ENCODE measurements around the gene SASH1. TPM values are rescaled to one million over a fixed set of nuclear protein-coding genes. Genes with fewer than 3 reads are reported as not detected.

Gene SASH1
- 71.7 and 118 TPM in 2 replicates for total RNA-seq

DNA sequence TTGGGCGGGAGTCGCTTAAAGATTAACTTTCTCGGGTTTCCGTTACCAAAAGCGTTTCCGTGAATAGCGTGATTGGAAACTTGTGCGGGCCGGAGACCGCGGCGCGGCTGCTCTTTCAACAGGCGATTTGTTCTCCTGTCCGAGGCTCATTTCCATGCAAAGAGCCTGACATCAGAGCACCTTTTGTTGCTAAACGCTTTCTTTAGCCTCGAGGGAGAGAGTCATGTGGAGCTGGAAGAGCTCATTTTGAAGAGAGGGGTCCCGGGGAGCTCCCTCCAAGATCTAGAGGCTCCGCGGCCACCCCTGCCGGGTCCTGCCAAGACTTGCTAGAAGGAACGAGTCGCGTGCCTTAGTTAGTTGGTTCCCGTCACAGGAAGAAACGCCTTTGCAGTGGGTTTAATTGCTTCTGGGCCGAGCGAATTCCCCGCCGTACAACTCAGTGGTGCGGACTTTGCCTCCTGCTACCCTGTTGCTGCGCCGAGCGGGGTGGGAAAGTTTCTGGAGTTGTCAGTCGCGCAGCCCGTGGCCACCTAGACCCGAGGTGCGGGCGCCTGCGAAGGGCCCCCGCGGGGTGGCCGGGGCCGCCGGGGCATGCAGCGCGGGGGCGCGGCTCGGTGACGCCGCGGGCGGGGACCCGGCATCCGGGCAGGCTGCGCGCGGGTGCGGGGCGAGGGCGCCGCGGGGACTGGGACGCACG is at the start of gene SASH1:
Gene SASH1, plus strand, starts transcription at position 489 of the 697 bp plus-strand sequence. CDS start 230 bp downstream, outside the sequence.

Measured in regular cardiac myocyte (primary cell).